ENCODE data around the gene ARL8B.

Gene ARL8B

DNA sequence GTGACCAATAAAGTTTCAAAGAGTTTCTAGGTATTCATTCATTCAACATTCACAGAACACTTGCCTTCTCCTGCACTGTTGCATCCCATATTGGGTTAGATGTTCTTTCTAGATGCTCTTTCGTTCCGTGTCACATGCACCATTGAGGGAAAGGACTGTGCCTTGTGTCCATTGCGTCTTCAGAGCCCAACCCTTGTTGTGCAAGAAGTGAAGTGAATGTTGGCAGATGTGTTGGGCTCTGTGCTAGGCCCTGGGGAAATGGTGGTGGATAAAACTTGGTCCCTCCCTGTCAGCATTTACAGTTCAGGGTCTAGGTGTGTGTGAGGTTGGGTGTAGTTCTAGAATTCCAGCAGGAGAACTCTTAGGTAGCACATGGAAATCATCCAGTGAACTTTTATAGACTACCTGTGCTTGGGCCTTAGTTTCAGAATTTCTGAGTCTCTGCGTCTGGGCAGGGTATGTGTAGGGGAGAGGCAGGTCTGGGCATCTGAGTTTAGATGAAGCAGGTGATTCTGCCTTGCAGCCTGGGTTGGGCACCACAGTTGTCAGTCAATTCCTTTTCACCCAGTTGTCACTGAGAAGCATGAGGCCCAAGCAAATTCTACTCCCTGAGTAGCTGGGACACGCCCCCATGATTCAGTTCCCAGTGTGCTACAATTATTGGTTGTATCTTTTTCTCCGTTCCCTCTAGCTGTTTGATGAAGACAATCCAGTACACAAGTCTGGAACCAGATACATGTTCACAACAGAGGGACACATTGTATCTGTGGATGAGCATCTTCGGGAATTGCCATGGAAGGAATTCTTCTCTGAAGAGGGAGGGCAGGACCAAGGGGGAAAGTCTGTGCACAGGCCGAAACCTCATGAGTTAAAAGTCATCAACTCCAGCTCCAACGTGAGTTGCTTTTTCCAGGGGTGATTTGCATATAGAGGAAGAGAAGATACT lies 90.8 kb downstream of the ARL8B start:
- no peak for DNase-seq (ENCODE audit: low spot score)

DNA sequence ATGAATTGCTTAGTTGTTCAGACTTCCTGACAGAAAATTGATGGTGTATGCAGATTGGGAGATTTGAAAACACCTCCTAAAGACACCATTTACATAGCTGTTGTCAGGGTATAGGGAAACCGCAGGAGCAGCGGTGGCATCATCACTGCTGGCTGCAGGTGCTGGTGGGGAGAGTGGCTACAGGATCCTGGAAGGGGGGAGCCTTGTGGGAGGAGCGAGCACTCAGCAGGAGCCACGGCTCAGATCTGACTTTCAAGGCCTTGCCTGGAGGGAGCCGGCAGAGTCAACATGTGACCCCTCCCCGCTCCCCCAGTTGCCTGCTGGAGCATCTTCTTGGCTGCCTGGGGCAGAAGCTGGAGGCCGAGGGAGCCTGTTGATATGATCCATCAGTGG lies 91.5 kb downstream of the ARL8B start:
- DNase-seq (ENCODE audit: low spot score) = no peak

DNA sequence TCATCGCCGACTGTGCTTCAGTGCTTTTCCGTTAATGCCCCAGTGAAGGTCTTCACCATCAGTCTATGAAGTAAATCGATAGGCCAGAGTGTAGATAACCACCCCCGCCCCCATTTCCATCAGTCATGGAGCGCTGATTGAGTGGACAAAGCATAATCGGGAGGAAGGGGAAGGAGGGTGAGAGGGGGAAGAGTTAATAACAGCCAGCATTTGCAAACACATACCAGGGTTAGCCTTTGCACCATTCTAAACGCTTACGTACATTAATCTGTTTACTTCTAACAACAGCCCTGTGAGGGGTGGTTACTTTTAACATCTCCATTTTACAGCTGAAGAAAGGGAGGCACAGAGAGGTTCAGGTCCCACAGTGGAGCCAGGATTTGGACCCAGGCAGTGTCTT lies 92.3 kb downstream of the ARL8B start:
- no peak for DNase-seq (ENCODE audit: low spot score)

DNA sequence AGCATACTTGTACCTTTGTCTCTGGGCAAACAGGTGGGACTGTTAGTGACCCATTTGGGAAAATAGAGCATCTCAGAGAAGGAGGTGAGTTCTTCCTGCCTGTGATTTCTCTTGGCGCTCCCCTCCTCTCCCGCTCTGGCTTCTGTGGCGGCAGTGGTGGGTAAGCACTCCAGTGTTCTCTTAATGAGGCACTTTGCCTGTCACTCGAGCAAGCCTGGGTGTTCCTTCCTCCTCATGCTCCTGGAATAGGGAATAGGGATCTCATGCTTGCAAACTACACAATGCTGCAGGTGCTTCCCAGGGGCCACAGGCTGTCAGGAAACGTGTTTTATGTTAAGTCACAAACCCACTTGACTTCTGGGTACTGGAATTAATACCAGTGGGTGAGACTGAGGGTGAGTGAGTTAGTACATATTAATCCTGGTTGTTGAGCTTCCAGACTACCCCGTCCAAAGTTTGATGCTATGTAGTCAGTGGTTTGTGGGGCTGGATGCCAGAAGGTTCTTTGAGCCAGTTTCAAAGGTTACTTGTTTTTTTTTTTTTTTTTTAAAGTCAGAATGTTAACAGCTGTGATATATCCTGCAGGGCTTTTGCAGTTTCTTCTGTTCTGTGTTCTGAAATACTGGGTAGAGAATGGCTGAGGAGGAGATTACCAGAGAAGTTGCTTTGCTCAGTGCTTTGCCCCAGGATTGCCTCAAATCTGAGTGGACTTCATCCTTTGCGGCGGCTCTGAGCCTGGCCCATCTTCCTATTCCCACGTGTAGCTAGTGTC lies 95.9 kb downstream of the ARL8B start:
- no peak for DNase-seq (ENCODE audit: low spot score)

DNA sequence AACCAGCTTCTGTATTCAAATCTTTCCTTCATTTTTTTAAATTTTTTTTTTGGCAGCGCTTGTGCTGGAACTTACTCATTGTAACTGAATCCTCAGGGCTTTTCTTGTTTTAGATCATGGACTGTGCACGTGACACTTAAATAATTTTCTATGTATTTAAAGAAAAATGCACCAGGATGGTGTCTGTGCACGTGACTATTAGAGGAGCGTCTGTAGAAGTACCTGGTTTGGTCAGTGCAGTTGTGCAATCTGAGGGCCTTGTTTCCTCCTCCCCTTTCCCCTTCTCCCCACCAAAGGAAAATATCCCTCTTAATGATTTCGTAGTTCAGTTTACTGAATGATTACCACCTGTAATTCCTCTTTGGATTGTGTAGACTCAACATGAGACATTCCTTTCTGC lies 96.7 kb downstream of the ARL8B start:
- no peak for DNase-seq (ENCODE audit: low spot score)

DNA sequence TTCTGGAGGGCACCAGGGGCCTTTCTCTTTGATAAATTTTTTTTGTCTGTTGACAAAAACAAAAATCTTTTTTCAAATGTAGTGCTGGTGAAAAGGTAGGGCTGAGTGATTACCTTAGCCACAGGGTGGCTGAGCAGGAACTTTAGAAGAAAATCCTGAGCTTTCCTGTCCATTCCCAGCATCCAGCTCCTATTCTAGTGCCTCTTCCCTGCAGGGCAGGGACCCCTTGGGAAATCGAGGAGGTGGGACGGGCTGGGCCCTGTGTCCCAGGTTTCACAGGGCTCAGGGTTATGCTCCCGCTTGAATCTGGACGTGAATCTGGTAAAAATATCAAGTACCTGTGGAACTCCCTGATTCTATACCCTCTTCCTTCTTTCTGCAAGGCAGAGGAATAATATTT lies 97.1 kb downstream of the ARL8B start:
- no peak for DNase-seq (ENCODE audit: low spot score)

DNA sequence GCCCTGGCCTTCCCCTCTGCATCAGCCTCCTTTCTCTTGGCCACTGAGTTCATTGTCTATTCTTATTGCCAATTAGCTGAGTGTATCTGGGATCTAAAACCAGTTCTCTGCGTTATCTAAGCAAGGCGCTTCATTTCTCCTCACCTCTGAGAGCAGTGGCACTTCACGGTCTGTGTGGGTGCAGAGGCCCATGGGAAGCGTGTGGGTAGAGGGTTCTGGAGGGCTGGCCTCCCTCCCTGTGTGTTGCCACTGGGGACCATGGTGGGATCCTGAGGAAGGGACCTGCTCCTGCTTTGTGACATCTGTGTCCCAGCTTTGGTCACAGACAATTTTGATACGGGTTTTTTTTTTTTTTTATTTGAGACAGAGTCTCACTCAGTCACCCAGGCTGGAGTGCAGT lies 98.1 kb downstream of the ARL8B start:
- no peak for DNase-seq (ENCODE audit: low spot score)

DNA sequence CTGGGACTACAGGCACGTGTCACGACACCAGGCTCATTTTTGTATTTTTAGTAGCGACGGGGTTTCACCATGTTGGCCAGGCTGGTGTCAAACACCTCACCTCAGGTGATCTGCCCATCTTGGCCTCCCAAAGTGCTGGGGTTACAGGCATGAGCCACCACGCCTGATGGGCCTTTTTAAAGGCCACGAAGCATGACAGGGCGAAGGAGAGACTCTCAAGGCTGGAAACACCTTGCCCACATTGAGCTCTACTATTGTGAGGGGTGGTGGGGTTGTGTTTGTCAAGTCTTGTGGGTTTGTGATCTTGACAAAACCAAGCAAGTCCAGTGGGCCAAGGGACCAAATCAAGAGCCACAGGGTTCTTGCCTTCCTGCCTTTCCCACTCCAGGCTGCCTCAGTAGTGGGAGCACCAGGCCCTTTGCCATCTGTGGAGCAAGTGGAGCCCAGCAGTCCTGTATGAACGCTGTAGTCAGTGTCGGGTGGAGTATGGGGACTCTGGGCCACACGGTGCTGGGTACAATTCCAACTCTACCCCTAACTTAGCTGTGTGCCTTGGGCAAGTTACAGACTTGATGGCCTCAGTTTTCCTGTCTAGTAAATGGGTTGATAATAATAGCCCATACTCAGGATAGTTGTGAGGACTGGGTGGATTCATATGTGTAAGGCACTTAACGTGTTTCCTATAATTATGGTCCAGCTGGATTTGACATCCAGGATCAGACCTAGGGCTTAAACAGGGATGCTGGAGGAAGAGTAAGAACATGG lies 98.8 kb downstream of the ARL8B start:
- no peak for DNase-seq (ENCODE audit: low spot score)

DNA sequence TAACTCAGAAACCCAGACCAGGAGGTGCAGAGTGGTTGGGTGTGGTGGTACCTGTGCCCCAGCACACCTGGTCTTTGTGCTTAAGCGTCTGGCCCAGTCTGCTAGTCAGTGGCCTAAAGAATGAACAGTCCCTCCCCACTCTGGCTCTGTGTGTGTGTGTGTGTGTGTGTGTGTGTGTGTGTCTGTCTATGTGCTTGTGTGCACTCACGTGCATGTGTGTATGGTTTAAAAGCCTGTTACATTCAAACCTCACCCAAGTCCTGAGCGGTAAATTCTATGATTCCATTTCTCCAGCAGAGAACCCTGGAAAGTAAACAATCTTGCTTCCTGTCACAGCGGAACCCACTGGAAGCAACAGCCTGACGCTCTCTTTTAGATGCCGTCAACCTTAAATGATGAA lies 99.6 kb downstream of the ARL8B start:
- no peak for DNase-seq (ENCODE audit: low spot score)

DNA sequence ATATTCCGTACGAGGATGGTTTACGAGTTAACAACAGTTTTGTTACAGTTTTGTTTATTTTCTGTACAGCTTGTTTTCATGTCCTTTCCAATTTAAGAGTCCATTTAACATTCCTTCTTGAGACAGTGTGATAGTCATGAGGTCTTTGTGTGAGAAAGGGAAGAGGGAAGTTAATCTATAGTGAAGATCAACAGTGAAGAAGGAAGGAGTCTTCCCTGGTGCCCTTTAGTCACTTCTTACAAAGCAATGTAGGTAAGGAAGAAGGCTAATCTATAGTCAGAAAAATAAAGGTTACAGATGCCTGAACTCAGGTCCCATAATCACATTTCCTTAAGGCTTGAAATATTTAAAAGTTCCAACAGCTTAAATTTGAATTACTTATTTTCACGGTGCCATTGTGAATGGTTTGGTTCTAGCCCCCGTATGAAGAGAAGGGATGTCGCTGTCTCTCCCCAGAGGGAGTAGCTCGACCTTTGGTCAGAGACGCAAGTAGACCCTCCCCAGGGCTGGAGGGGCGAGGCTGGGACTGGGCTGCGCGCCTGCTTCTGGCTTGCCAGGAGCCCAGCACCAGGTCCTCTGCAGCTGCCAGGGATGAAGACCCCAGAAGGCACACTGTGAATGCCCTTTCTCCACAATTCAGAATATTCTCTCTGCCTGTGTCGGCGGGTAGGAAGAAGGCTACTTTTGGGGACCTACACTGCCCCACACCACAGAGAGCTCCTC lies 100.4 kb downstream of the ARL8B start:
- no peak for DNase-seq (ENCODE audit: low spot score)

DNA sequence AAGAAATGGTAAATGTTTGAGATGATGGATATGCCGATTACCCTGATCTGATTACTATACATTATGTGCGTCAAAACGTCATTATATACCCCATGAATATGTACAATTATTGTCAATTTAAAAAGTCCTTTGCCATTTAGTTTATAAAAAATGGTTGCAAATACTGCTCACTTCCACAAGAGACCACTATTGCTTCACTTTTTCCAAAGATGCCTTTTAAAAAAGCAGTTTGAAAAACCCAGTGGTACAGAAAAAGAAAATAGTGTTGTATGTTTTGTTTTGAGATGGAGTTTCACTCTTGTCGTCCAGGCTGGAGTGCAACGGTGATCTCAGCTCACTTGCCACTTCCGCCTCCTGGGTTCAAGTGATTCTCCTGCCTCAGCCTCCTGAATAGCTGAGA lies 104.7 kb downstream of the ARL8B start:
- DNase-seq (ENCODE audit: low spot score) = no peak

DNA sequence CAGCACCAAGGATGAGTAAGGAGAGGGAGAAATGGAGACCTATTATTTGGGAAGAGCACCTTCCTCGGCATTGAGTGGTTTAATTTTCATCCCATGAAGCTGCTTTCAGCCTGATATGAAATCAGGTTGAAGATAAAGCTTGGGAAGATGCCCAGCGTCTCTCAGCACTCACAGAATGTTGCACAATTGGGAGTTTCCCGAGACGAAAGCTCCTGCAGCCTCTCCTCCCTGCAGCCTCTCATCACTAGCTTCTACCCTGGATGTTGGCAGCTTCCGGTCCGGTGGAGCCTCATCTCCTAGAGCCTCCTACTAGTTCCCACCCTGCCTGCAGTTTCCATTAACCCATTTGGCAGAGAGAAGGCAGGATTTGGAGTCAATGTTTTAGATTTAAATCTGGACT lies 105.7 kb downstream of the ARL8B start:
- DNase-seq (ENCODE audit: low spot score) = no peak

DNA sequence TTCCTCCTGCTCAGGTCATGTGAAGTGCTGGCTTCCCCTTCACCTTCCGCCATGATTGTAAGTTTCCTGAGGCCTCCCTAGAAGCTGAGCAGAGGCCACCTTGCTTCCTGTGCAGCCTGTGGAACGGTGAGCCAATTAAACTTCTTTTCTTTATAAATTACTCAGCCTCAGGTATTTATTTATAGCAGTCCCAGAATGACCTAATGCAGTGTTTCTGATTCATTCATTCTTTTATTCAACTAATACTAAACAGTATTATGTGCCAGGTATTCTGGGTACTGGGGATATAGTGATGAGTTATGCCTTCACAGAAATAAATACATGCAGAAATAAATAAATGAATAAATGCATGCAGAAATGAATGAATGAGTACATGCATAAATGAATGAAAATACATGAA lies 107.3 kb downstream of the ARL8B start:
- DNase-seq (ENCODE audit: low spot score) = no peak
